A549 treated with ZK216348 at 1 μM for 4 hours (cell line): ENCODE results near the gene EXOSC9. TPM values are rescaled to one million over a fixed set of nuclear protein-coding genes. Genes with fewer than 3 reads are reported as not detected.

Experiments
- total RNA-seq: library from RNA; stranded (reverse); fragments of 200-300 nt; extraction: Qiagen RNA extraction; gene quantifications from 5 replicates; pipeline ENCODE4 v1.2.3, GENCODE V29; 2022; ENCODE audit warnings: low read depth

Gene EXOSC9
- total RNA-seq, result 27.0 to 40.5 TPM (median 29.8 TPM) in 5 replicates

GRCh38 chr4:121800961-121801714, at the start of gene EXOSC9:
TSS of gene EXOSC9 (plus strand) at chr4:121801323. CDS start at chr4:121801425, 102 bp downstream.

GRCh38 chr4:121764702-121765367, 36.3 kb upstream of the EXOSC9 start, which contains the start of gene SMIM43:
TSS of gene SMIM43 (minus strand) at chr4:121765164. CDS start at chr4:121765105, 59 bp downstream.

GRCh38 chr4:121823505-121824170, 22.5 kb downstream of the EXOSC9 start, which contains the start of gene CCNA2:
TSS of gene CCNA2 (minus strand) at chr4:121823883. CDS start at chr4:121823628, 255 bp downstream.

Other genes starting within 250 kb of the EXOSC9 start
- gene ANXA5, start 104.3 kb upstream of the EXOSC9 start, total RNA-seq, result 474 to 575 TPM (median 497 TPM) in 5 replicates
- 0.13 to 0.33 TPM (median 0.25 TPM) in 4 of 5 replicates, not detected in the other for gene SMIM43, start 36.2 kb upstream of the EXOSC9 start, total RNA-seq
- gene CCNA2, start 22.6 kb downstream of the EXOSC9 start, total RNA-seq, result 31.8 to 49.6 TPM (median 45.6 TPM) in 5 replicates
- 10.7 to 16.8 TPM (median 14.3 TPM) in 5 replicates for gene BBS7, start 69.2 kb downstream of the EXOSC9 start, total RNA-seq
- 0.05 to 0.14 TPM (median 0.07 TPM) in 4 of 5 replicates, not detected in the other for gene TRPC3, start 150.7 kb downstream of the EXOSC9 start, total RNA-seq